HG03457 (cell line): ENCODE results near the gene RIMBP2.

Source experiments
- ATAC-seq: cut with Tn5 transposase; IDR thresholded peaks from one replicate; pipeline ENCODE4 v1.9.1; 2021; ENCODE audit warnings: moderate number of reproducible peaks; ENCODE audit not compliant: unreplicated experiment

The RIMBP2 gene

DNA sequence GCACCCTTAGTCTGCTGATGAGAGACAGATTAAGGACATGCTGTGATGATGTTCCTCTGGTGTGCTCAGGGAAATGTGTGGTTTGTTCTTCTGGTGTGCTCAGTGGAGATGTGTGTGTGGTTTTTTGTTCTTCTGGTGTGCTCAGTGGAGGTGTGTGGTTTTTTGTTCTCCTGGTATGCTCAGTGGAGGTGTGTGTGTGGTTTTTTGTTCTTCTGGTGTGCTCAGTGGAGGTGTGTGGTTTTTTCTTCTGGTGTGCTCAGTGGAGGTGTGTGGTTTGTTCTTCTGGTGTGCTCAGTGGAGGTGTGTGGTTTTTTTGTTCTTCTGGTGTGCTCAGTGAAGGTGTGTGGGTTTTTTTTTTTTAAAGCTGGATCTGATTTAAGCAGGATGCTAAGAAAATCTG is 363.0 kb downstream of the RIMBP2 start:
- no peak for ATAC-seq

DNA sequence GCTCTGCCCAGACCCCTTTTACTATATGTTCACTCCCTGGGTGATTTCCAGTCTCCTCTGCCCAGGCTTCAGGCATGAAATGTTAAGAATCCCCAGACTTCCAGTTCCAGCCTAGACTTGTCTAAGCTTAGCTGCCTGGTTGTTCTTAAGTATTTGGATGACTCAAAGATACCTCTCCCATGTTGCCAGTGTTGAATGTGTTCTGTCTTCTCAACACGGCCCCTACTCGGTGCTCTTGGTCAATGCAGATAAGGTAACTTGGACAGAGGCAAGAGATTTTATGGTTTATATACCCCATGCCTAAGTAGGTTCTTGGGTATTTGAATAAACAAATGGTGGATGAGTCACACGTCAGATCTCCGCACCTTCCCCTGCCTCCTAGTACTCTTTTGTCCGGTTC is 364.8 kb downstream of the RIMBP2 start:
- ATAC-seq = no peak

DNA sequence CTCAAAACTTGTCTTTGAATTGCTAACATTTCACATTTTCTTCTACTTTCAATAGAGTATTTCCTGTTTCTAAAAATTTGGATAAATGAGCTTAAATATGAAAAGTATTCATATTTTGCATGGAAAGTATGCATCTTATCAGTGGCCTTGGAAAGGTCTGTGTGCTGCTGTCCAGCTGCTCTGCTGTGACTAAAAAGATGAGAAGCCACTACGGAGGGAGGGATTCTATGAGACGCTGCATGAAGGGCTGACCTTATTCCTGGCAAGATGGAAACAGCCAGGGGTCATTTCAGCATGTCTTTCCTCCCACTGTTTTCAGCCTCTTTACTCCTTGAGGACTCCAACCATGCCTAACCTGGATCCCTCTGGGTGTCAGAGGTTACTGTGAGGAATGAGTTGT is 365.4 kb downstream of the RIMBP2 start:
- no peak for ATAC-seq

DNA sequence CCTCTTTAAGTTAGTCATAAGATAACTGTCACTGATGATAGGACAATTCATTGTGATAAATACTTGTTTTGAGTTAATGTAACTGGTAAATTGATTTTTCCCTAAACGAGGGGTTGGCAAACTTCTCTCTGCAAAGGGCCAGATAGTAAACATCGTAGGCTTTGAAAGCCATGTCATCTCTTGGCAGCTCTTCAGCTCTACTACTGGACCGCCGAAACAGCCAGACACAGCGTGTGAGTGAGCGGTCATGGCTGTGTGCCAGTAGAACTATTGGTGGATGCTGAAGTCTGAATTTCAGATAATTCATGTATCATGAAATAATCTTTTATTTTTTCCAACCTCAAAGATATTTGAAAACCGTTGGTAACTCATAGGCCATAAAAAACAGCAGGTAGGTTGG is 368.5 kb downstream of the RIMBP2 start:
- no peak for ATAC-seq
